GM04503 (cell line): ENCODE results near the gene ACSS2.

Experiments
- DNase-seq: peaks from one replicate; pipeline ENCODE4 v3.0.0-alpha.2; 2012; ENCODE audit warnings: low read depth

Gene ACSS2, protein sequence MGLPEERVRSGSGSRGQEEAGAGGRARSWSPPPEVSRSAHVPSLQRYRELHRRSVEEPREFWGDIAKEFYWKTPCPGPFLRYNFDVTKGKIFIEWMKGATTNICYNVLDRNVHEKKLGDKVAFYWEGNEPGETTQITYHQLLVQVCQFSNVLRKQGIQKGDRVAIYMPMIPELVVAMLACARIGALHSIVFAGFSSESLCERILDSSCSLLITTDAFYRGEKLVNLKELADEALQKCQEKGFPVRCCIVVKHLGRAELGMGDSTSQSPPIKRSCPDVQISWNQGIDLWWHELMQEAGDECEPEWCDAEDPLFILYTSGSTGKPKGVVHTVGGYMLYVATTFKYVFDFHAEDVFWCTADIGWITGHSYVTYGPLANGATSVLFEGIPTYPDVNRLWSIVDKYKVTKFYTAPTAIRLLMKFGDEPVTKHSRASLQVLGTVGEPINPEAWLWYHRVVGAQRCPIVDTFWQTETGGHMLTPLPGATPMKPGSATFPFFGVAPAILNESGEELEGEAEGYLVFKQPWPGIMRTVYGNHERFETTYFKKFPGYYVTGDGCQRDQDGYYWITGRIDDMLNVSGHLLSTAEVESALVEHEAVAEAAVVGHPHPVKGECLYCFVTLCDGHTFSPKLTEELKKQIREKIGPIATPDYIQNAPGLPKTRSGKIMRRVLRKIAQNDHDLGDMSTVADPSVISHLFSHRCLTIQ

DNA sequence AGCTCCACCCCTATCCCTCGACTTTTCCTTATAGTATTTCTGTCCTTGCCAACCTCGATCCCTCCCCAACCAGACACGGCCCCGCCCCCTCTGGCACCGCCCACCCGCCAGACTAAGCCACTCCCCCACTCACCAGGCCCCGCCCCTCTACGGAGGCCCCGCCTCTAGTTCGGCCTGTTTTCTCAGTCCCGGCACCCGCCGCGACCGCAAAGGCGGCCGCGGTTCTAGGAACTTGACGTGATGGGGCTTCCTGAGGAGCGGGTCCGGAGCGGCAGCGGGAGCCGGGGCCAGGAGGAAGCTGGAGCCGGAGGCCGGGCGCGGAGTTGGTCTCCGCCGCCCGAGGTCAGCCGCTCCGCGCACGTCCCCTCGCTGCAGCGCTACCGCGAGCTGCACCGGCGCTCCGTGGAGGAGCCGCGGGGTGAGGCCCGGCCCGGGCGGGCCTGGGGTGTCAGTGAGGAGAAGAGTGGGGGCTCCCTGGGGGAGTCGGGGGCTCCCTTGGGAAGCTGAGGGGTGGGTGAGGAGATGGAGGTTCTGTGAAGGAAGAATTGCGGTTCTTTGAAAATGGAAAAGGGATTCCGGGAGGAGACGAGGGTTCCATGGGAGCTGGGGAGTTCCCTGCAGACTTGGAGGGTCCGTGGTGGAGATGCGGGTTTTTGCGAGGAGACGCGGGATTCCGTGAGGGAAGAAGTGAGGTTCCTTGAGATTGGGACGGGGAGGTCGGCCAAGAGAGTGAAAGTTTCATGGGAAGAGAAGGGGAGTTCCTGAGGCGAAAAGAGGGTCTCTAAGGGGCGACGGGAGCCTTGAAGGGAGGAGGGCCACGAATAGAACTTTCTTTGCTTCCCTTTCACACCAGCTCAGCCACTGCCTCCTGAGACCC is at the start of gene ACSS2:
TSS of gene ACSS2 (plus strand) at position 207 of the 877 bp plus-strand sequence. CDS start at position 241, 34 bp downstream.
- DNase-seq = no peak

DNA sequence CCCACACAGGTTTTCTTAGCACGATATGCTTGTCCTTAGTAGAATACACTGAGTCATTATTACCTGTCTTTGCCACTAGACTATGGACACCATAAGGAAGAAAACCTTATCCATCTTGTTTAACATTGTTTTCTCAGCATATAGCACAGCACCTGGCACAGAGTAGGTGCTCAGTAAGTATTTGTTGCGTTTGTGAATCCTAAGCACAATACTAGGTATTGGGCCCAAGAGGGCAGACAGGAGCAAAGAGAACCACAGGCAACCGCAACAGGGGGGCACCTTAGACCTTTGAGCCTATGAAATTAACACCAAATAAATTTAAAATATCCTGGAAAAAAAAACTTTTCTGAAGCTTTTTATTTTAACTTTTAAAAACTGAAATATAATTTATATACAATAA is 47.2 kb upstream of the ACSS2 start:
- DNase-seq = no peak

DNA sequence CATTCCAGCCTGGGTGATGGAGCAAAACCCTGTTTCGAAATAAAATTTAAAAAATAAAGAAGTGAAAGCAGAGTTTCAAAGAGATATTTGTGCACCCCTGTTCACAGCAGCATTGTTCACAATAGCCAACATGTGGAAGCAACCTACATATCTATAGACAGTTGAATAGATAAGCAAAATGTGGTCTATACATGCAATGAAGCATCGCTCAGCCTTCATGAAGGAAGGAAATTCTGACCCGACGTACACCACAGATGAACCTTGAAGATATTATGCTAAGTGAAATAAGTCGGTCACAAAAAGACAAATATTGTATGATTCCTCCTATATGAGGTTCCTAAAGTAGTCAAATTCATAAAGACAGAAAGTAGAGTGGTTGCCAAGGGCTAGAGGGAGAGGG is 44.5 kb upstream of the ACSS2 start:
- no peak for DNase-seq

DNA sequence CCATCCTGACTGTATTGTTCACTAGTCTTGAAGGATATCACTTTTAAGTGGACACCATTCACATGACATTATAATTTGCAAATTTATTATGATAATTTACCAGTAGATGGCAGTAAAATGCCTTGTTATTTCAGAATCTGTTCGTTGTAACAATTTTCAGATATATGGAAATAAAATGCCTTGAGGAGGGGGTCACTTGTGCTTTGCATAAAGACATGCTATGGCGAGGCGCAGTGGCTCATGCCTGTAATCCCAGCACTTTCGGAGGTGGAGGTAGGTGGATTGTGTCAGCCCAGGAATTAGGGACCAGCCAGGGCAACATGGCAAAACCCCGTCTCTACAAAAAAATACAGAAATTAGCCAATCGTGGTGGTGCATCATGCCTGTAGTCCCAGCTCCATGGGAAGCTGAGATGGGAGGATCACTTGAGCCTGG is 41.9 kb upstream of the ACSS2 start:
- no peak for DNase-seq

DNA sequence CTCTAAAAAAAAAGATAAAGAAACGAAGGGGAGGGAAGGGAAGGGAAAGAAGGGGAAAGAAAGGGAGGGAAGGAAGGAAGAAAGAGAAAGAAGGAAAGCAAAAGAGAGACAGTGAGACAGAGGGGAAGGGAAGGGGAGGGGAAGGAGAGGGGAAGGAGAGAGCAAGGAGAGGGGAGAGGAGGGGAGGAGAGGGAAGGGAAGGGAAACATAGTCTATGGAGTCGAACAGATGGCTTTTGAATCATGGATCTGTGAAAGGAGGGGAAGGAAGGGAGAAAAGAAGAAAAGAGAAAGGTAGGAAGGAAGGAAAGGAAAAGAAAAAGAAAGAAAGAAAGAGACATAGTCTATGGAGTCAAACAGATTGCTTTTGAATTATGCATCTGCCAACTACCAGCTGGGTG is 34.3 kb upstream of the ACSS2 start:
- DNase-seq = no peak

DNA sequence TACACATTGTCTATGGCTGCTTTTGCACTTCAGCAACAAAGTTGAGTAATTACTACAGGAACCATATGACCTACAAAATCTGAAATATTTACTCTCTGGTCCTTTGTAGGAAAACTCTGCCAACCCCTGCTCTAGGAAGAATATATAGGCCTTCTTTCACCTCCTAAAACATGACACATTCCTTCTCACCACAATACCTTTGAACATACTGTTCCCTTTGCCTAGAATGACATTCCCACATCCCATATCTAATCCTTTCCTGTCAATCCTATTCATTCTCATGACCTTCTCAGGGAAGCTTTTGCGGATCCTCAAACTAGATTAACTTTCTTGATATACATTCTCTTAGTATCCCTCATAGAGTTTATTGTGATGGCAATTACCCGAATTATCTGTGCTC is 33.0 kb upstream of the ACSS2 start:
- no peak for DNase-seq

DNA sequence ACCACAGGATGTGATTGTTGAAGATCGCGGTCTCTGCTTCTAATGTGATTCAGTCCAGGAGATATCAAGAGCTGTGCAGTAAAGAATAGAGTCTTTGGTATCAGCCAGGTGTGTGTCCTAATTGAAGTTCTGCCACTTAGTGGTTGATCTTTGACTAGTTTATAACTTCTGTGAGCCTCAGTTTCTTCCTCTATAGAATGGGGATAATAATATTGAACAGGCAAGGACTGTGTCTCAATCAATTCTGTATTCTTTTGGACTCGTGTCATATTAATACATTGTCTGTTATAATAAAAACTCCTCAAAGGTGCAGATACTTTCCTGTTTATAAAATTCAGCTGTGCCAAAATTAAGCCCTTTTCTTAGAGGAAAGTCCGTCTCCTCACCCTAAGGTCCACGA is 27.8 kb upstream of the ACSS2 start:
- DNase-seq = no peak

DNA sequence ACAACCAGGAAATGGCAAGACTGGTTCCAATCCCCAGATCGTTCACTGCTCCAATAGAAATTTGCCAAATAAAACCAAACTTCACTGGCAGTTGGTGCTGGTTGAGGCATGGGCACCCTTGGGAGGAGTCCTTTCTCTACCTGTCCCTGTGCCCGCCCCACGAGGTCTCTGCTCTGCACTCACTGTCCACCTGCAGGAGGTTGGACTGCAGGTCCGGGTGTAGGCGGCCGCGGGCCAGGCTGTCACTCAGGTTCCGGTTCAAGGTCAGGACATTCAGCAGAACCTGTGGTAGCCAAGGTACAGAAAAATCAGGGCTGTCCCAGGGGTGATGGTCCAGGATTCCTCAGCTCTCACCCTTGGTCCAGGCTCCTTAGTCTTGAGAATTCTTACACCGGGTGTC is 26.6 kb upstream of the ACSS2 start:
- no peak for DNase-seq

DNA sequence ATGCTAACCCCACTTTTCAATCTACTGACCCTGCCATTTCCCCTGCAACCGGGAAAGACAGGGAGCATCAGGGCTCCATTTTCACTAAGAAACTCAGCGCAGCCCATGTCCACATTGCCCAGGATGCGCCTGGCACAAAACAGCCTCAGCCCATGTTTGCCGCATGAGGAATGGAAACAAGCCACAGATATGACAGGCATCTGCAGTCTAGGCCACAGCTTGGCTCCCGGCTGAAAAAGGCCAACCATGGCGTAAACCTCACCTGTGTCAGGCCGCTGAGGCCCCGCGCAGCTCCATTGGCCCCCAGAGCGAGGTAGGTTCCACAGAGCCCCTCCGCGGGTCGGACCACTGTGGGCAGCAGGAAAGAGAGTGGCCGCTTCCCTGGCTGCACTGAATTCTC is 25.4 kb upstream of the ACSS2 start:
- no peak for DNase-seq

DNA sequence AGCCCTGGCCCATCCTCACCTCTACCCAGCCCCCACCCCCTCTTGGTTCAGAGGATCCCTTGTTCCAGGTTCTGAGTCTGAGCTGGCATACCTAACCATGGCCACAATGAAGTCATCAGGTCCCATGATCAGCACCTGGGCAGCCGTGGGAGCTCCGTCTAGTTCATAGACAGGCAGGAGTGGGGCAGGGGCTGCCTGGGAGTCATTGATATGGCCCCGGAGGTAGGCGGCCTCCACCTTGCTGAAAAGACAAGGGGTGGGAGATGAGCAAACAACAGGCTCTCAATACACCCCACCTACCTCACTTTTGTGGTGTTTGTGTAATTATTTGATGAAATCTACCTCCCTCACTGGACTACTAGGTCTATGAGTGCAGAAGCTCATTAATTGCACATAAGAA is 24.1 kb upstream of the ACSS2 start:
- DNase-seq = no peak

DNA sequence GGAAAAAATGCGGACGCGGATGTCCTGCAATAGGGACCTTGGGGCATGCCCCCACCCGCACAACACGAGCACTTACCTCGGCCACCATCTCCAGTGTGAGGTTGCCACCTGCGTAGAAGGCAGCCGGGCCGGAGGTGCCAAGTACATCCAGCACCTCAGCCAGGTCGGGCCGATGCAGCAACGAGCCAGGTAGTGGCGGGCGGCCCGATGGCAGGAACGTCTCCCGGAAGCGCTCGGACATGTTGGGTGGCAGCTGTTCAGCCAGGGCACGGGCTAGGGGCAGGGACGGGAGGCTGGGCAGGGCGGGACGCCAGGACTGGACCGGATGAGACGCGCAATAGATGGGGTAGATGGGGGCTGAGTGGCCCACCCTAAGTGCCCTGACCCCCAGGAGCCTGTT is 17.0 kb upstream of the ACSS2 start:
- DNase-seq = no peak

DNA sequence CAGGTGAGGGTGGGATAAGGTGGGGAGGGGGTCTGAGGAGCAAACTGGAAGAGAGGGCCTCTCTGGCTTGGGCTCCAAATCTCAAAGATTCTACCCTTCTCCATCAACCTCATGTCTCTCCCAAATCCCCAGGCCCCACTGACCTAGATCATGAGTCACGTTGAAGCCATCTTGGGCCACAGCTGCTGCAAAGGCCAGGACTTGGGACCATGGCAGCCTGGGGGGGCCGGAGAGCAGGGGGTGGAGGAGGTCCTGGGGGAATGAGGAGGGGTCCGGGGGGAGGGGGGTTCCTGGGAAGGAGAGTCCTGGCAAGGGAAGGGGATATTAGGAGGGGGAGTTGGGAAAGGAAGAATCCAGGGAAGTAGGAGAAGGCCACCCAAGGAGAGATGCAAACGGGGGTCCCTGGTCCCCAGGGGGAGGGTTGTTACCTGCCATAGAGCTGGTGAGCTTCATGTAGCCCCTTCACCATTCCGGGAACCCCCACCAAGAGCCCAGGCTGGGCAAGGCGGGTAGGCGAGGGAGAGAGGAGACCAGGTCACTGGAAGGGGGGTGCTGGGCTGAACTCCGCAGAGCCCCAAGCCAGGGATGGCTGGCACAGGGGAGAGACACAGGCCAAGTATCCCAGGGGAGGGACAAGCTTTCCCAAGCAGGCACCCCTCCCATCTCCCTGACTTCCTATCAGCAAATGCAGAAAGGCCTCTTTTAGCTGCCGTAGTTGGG is 16.4 kb upstream of the ACSS2 start:
- DNase-seq = no peak

DNA sequence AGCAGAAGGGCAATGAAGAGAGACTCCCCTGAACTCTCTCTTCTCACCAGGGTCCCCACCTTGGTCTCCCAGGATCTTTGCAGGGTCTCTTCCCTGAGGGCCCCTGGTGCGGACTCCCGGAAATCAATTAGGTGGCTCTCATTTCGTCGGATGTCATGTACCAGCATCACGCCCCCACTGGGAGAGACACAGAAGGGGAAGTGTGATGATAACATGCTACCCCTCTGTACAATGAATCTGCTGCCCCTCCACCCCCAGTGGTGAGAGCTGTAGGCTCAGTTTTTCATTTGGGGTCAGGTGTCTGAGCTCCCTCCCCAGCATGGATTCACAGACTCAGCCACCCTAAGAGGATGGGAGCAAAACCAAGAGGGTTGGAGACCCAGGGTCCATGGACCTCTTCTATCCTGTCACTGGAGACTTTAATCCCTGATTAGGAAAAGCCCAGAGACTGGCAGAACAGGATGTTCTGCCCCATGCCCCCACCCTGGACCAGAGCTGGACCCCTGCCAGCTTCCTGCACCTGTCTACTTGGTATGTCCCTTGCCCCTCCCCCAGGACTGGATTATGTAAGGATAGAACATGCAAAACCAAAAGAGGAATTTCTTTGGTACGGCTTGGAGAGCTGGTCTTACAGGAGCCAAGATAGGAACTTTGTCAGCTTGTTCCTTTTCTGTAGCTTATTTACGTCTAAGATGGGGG is 14.9 kb upstream of the ACSS2 start:
- no peak for DNase-seq

DNA sequence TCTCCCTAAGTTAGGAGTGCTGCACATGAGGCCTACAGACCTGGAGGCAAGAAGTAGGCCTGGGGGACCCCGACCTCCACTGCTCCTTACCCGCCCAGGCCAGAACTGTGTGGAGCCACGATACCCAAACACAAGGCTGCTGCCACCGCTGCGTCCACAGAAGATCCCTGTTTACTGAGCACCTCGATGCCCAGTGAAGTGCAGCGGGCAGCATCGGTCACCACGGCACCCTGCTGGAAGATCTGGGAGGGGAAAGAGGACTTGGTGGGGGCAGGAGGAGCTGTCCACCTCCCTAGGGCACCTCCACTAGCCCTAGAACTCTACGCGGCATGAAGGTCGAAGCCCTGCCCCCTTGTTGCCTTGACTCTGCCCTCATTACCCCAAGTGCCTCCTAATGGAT is 13.7 kb upstream of the ACSS2 start:
- DNase-seq = no peak

DNA sequence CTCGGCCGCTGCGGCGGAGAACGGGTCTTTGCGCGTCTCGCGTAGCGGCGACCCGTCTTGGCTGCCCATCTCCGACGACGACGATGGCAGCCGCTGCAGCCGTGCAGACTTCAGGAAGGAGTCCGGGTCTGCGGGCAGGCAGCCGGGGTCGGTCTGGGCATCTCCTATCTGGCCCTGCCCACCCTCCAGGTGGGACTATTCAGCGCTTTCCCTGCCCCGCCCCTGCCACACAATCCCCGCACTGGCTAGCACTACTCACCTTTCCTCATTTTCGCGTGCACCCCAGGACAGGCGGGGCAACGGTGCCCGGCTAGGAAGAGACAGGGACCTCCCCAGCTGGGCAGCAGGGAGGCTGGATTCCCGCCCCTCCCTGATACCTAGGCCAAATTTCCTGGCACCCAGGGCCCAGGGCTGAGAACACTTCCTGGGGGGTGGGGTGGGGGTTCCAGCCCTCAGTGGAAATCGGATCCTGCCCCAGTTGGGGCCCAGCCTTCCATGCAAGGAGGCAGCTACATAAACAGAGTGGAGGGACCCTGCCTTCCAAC is 12.9 kb upstream of the ACSS2 start:
- DNase-seq = no peak

DNA sequence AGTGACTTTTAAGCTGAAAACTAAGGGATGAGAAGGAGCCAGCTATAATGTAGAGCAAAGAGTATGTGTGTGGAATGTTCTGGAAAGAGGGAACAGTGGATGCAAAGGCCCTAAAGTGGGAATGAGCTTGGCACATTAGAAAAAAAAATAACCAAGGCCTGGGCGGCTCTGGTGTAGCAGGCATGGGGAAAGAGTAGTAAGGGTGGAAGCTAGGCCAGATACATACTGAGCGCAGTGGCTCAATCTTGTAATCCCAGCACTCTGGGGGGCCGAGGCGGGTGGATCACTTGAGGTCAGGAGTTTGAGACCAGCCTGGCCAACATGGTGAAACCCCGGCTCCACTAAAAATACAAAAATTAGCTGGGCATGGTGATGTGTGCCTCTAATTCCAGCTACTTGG is 12.2 kb upstream of the ACSS2 start:
- no peak for DNase-seq

DNA sequence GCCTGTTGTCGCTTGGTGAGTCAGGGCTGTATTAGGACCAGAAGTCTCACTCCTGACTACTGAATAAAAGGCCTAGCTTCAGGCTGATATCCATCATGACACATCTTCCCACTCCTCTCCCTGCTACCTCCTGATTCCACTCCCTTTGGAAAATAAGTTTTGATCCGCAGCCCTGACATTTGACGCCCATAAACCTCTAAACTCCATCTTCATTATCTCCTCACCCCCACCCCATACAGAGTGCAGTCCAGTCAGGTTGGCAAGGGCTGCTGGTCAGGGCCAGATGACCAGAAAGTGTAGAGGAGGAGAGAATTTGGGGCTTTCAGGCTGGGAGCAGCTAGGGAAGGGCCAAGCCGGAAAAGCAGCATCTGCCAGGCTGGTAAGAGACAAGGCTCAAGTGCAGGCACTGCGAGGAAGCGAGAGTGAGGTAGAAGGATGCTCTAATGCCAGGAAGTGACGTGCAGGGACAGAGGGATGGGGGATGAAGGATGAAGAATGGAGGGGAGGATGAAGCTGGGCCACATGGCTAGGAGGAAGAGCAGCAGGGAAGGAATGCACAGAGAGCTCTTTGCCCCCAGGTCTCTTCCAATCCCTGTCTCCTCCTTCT is 5.0 kb upstream of the ACSS2 start:
- DNase-seq = no peak

DNA sequence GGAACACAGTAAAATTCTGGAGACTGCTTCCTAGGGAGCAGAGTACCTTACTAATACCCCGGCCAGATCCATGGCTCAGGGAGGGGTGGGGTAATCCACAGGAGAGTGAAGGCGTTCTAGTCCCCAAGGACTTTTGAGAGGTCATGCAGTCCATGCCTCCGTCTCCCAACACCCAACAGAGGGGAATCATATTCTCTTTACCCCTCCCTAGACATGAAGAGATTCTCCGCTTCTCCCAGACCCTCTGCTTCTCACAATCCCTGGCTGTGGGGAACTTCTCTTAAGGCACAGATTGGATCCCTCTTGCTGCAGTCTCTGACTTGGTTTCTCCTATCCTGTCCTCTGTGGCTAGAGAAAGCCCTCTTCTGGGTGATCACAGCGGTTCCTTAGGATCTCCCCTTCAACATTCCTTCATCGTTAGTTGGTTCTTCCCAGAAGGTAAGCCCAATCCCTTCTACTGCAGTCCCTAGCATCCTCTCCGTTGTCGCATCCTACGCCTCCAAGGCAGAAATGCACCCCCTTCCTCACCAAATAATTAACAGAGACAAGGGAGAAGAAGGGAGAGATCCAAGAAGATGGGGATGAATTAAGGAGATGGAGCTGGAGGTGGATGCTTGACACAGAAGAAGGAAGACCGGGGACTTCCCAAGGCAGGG is 4.3 kb upstream of the ACSS2 start:
- no peak for DNase-seq

DNA sequence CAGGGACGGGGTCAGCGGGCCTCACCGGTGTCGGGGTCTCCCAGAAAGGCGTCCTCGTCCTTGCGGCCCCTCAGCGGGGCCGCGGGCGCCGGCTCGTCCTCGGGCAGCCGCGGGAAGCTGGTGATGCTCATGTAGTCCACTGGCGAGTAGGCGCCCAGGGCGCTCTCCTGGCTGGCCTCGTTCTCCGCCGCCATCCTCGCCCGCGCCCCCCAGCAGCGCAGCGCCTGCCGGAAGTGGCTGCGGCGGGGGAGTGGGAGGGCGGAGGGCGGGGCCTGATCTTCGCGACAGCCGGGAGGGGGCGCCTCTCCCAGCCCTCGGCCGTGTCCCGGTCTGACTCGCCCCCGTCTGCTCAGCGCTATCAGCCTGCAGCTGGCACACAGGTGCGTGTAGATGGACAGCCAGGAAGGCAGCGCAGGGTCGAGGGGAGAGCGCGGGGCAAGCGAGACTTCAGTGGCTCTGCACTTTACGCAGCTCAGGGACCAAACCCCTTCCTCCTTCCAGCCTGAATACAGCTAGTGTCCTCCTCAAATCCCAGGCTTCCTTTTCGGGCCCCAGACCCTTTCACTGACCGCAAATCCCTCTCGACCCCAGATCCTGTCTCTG is 3.7 kb upstream of the ACSS2 start, which contains the start of gene GGT7:
TSS of gene GGT7 (minus strand) at position 235 of the 603 bp plus-strand sequence. CDS start at position 194, 41 bp downstream.
- no peak for DNase-seq
